Right lobe of liver (tissue), 6 donors: ENCODE measurements around the gene STRBP. TPM values are rescaled to one million over a fixed set of nuclear protein-coding genes. Genes with fewer than 3 reads are reported as not detected.
A peak's percentile ranks its signal among the peaks of the same experiment; 100 is the strongest.

Source experiments
- ATAC-seq, 4 donors: fragments of 200-7000 bp; cut with Tn5 transposase; one replicate each; pipeline ENCODE4 v1.9.1; 2020; ENCODE audit warnings: mild to moderate bottlenecking in 4 of 4, moderate library complexity in 4 of 4
- DNase-seq, 3 donors: peaks; one replicate each; pipeline ENCODE4 v3.0.0-alpha.2; 2020
- H3K27ac ChIP-seq, 3 donors: fragments of 200-600 bp; one replicate each; pipeline ENCODE4 v1.8.0; 2022
- H3K27me3 ChIP-seq, 2 donors: fragments of 200-600 bp; one replicate each; pipeline ENCODE4 v1.8.0; 2022
- H3K36me3 ChIP-seq, 4 donors: fragments of 200-600 bp; sonication (generic) in 1 of 4; one replicate each; pipeline versions ENCODE4 v1.5.1 to v1.8.0; 2017 to 2022; ENCODE audit warnings: control low read depth in 1 of 4
- H3K4me1 ChIP-seq, 4 donors: fragments of 200-600 bp; sonication (generic) in 1 of 4; one replicate each; pipeline versions ENCODE4 v1.5.1 to v1.8.0; 2017 to 2022; ENCODE audit warnings: control low read depth in 1 of 4
- H3K4me3 ChIP-seq, 3 donors: fragments of 200-600 bp; one replicate each; pipeline ENCODE4 v1.8.0; 2022
- H3K9me3 ChIP-seq, 4 donors: fragments of 200-600 bp; sonication (generic) in 1 of 4; one replicate each; pipeline versions ENCODE4 v1.5.1 to v1.8.0; 2017 to 2022; ENCODE audit warnings: control low read depth in 1 of 4
- CTCF ChIP-seq, 4 donors: fragments of 200-600 bp in 3 of 4; fragments of 450-650 bp in 1 of 4; IDR thresholded peaks; one replicate each; pipeline versions ENCODE4 v1.5.1 to v1.8.0; 2016 to 2022; ENCODE audit warnings: antibody characterized with exemption in 4 of 4, mild to moderate bottlenecking in 2 of 4
- POLR2A ChIP-seq: fragments of 450-650 bp; IDR thresholded peaks from one replicate; pipeline ENCODE4 v1.6.1; 2017; ENCODE audit warnings: antibody characterized with exemption, mild to moderate bottlenecking
- whole genome bisulfite sequencing: methylation state at CpG from one replicate; pipeline ENCODE4 v1.1.6; 2018; ENCODE audit warnings: low coverage, low lambda C conversion rate; ENCODE audit not compliant: insufficient coverage; ENCODE audit errors: missing lambda C conversion rate; 5-methylcytosine and 5-hydroxymethylcytosine counted together
- intact Hi-C, 2 donors: fragments of 100-400 bp; cut with DNase I; formaldehyde crosslinking; loops; one replicate each; pipeline versions ENCODE4 v1.11.2 to v1.14.1; 2022
- total RNA-seq, 6 experiments: library from RNA; depleted of rRNA in 2 of 6; stranded (reverse); fragments of >200 nt in 2 of 6; fragmentation: NEBNext Ultra II Directional in 3 of 6; extraction: Animal tissue kit (Norgen Biotek cat#: 25700) in 3 of 6; gene quantifications; one replicate each; pipeline versions ENCODE4 v1.1.0 to v1.2.4, GENCODE V29; 2016 to 2023
- donor health status: DM: no; HTN: yes; CAD: no.
- donor health status: DM: no; HTN: no; CAD: no.
- donor health status: DM: no; HTN: no; CAD: no.
- donor health status: DM: no; HTN: yes; CAD: no.
- donor health status: DM: no; HTN: yes; CAD: no.

Gene STRBP
- total RNA-seq, 6 experiments from 2014 or later, result 5.3 to 10.2 (median 8.3) TPM

GRCh38 chr9:123083680-123084079 lies 184.7 kb downstream of the STRBP start:
- no peak for ATAC-seq
- DNase-seq, result no peak
- TF ChIP-seq CTCF (IDR thresholded peaks at IDR 0.05) (no peak), POLR2A (no peak)
- no peak overlapping the region for H3K4me3 ChIP-seq
- no peaks in the 10 kb centered on the region for H3K27me3 ChIP-seq
- WGBS, result 67% methylated on average over 6 of the region's 6 CpGs
- no peak overlapping the region for H3K27ac ChIP-seq
- H3K9me3 ChIP-seq, result no peaks in the 10 kb centered on the region
- peaks cover 0 to 3% (median 0%) of the 10 kb centered on the region in 4 donors for H3K36me3 ChIP-seq
- intact Hi-C loops, result loop anchor here in 1 of 2 donors (10.0 kb wide), 1 partner anchor 261 kb away; no protein-coding TSS in a partner anchor
- H3K4me1 ChIP-seq, result peaks cover 0 to 12% (median 0%) of the 10 kb centered on the region in 4 donors

- intact Hi-C loops, result loop anchor here in 1 of 2 donors (10.0 kb wide), 1 partner anchor 263 kb away; no protein-coding TSS in a partner anchor
- peak; percentile 60 to 69 (median 68) for TF ChIP-seq CTCF (IDR thresholded peaks at IDR 0.05)
- TF ChIP-seq POLR2A, result no peak
- Histone ChIP-seq H3K27ac (no peak overlapping the region), H3K36me3 (peaks cover 0 to 9% (median 0%) of the 10 kb centered on the region in 4 donors), H3K4me3 (no peak overlapping the region), H3K4me1 (peaks cover 0 to under 1% (median 0%) of the 10 kb centered on the region in 4 donors), H3K9me3 (no peaks in the 10 kb centered on the region), H3K27me3 (no peaks in the 10 kb centered on the region)
- WGBS, result 14% methylated on average over 2 of the region's 2 CpGs
- DNase-seq (no peak), ATAC-seq (peak; percentile 72 to 82 (median 78))
Observed at GRCh38 chr9:123081824-123082223, 186.6 kb downstream of the STRBP start.

- DNase-seq (no peak), ATAC-seq (no peak)
- no peak overlapping the region for H3K4me3 ChIP-seq
- intact Hi-C loops, result loop anchor here in 1 of 2 donors (10.0 kb wide), 1 partner anchor 264 kb away; no protein-coding TSS in a partner anchor
- H3K4me1 ChIP-seq, result no peaks in the 10 kb centered on the region
- WGBS, result 74% methylated on average over 3 of the region's 3 CpGs
- no peaks in the 10 kb centered on the region for H3K9me3 ChIP-seq
- TF ChIP-seq POLR2A (no peak), CTCF (IDR thresholded peaks at IDR 0.05) (no peak)
- H3K27me3 ChIP-seq, result no peaks in the 10 kb centered on the region
- H3K36me3 ChIP-seq, result peaks cover 0 to 9% (median 0%) of the 10 kb centered on the region in 4 donors
- H3K27ac ChIP-seq, result no peak overlapping the region
Observed at GRCh38 chr9:123080444-123080843, 187.9 kb downstream of the STRBP start.

GRCh38 chr9:123074628-123075027 lies 193.8 kb downstream of the STRBP start:
- ATAC-seq (no peak), DNase-seq (no peak)
- TF ChIP-seq POLR2A (no peak), CTCF (IDR thresholded peaks at IDR 0.05) (no peak)
- Histone ChIP-seq H3K4me1 (no peaks in the 10 kb centered on the region), H3K27ac (no peak overlapping the region), H3K9me3 (no peaks in the 10 kb centered on the region), H3K27me3 (no peaks in the 10 kb centered on the region), H3K4me3 (no peak overlapping the region), H3K36me3 (peaks cover 0 to 8% (median 6%) of the 10 kb centered on the region in 4 donors)
- 94% methylated on average over 3 of the region's 3 CpGs for WGBS
- intact Hi-C loops, result no loop called here
